Measurements from ENCODE around the gene SMOC1.

DNA sequence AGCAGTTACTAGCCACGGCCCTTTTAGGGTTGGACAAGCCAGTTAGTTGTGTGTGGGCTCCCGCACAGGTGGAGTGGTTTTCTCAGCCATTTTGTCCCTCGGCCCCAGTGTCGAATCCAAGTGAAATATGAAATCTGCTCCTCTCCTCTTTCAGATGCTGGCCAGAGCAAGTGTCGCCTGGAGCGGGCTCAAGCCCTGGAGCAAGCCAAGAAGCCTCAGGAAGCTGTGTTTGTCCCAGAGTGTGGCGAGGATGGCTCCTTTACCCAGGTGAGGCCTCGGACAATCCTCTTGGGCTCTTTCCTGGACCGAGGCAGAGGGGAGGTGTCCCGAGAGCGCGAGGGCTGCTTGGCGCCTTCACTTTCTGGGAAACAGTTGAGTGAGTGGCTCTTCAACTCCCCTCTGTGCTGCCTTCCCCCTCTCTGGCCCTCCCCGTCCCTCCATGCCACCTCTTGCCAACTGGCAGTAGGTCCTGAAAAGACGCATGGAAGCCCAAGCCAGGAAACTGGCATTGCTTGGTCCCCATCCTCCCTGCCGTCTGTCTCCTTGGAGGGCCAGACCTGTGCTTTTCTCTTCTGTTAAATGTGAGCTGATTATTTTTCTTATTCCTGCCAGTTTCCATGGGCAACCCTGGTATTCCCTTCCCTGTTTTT lies 74.2 kb downstream of the SMOC1 start:
- TF ChIP-seq POLR2A (IDR thresholded peaks at IDR 0.05), result no peak
- TF ChIP-seq, protein P1, sequence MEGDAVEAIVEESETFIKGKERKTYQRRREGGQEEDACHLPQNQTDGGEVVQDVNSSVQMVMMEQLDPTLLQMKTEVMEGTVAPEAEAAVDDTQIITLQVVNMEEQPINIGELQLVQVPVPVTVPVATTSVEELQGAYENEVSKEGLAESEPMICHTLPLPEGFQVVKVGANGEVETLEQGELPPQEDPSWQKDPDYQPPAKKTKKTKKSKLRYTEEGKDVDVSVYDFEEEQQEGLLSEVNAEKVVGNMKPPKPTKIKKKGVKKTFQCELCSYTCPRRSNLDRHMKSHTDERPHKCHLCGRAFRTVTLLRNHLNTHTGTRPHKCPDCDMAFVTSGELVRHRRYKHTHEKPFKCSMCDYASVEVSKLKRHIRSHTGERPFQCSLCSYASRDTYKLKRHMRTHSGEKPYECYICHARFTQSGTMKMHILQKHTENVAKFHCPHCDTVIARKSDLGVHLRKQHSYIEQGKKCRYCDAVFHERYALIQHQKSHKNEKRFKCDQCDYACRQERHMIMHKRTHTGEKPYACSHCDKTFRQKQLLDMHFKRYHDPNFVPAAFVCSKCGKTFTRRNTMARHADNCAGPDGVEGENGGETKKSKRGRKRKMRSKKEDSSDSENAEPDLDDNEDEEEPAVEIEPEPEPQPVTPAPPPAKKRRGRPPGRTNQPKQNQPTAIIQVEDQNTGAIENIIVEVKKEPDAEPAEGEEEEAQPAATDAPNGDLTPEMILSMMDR (IDR thresholded peaks at IDR 0.05), result no peak

All from body of pancreas (tissue), 4 donors.